Measurements from ENCODE around the gene RRP36. TPM values are rescaled to one million over a fixed set of nuclear protein-coding genes. Genes with fewer than 3 reads are reported as not detected.

RRP36 gene
- total and polyA plus RNA-seq, 2 experiments from 2014 or later, result 72.5 to 83.2 TPM

GRCh38 chr6:43037197-43037596 lies 15.8 kb downstream of the RRP36 start:
- Histone ChIP-seq H3K36me3 (replicated peaks; ENCODE audit: insufficient read depth, low read depth) (no peaks in the 10 kb centered on the region), H3K27ac (no peak overlapping the region), H3K4me1 (ENCODE audit: insufficient read depth) (no peaks in the 10 kb centered on the region), H2AFZ (no peak overlapping the region), H4K20me1 (ENCODE audit: insufficient read depth, poor library complexity, severe bottlenecking) (no peaks in the 10 kb centered on the region), H3K27me3 (no peaks in the 10 kb centered on the region), H3K4me3 (no peak overlapping the region), H3K9me3 (ENCODE audit: low read depth) (no peaks in the 10 kb centered on the region), H3K4me2 (no peak overlapping the region), H3K79me2 (no peaks in the 10 kb centered on the region), H3K9me2 (replicated peaks; ENCODE audit: insufficient read depth) (no peaks in the 10 kb centered on the region)
- WGBS (ENCODE audit: low lambda C conversion rate, missing lambda C conversion rate), result 97% methylated on average over 5 of the region's 5 CpGs
- DNase-seq (ENCODE audit: low spot score), result no peak
- TF ChIP-seq EZH2phosphoT487 (IDR thresholded peaks at IDR 0.05; ENCODE audit: low read depth, severe bottlenecking, unreplicated experiment) (no peak), CTCF (IDR thresholded peaks at IDR 0.05; ENCODE audit: poor library complexity) (no peak), EZH2 (IDR thresholded peaks at IDR 0.05; ENCODE audit: borderline replicate concordance) (no peak)

- 97% methylated on average over 9 of the region's 9 CpGs for WGBS (ENCODE audit: low lambda C conversion rate, missing lambda C conversion rate)
- Histone ChIP-seq H3K79me2 (no peaks in the 10 kb centered on the region), H3K4me1 (ENCODE audit: insufficient read depth) (no peaks in the 10 kb centered on the region)
Observed at GRCh38 chr6:43037706-43038105, 16.3 kb downstream of the RRP36 start.

GRCh38 chr6:43038727-43039126 lies 17.3 kb downstream of the RRP36 start:
- 92% methylated on average over 9 of the region's 9 CpGs for WGBS (ENCODE audit: low lambda C conversion rate, missing lambda C conversion rate)
- H3K36me3 ChIP-seq (replicated peaks; ENCODE audit: insufficient read depth, low read depth), result no peaks in the 10 kb centered on the region

More at GRCh38 chr6:43037706-43038105, 16.3 kb downstream of the RRP36 start:
- Histone ChIP-seq H3K4me2 (no peak overlapping the region), H3K27me3 (no peaks in the 10 kb centered on the region), H4K20me1 (ENCODE audit: insufficient read depth, poor library complexity, severe bottlenecking) (no peaks in the 10 kb centered on the region), H3K9me3 (ENCODE audit: low read depth) (no peaks in the 10 kb centered on the region), H3K9me2 (replicated peaks; ENCODE audit: insufficient read depth) (no peaks in the 10 kb centered on the region), H3K27ac (no peak overlapping the region), H3K4me3 (no peak overlapping the region), H2AFZ (no peak overlapping the region), H3K36me3 (replicated peaks; ENCODE audit: insufficient read depth, low read depth) (no peaks in the 10 kb centered on the region)
- TF ChIP-seq EZH2phosphoT487 (IDR thresholded peaks at IDR 0.05; ENCODE audit: low read depth, severe bottlenecking, unreplicated experiment), result no peak
- TF ChIP-seq CTCF (IDR thresholded peaks at IDR 0.05; ENCODE audit: poor library complexity), result no peak
- TF ChIP-seq EZH2 (IDR thresholded peaks at IDR 0.05; ENCODE audit: borderline replicate concordance), result no peak
- DNase-seq (ENCODE audit: low spot score), result no peak

More at GRCh38 chr6:43038727-43039126, 17.3 kb downstream of the RRP36 start:
- Histone ChIP-seq H2AFZ (no peak overlapping the region), H3K4me3 (no peak overlapping the region), H3K27me3 (no peaks in the 10 kb centered on the region), H3K79me2 (no peaks in the 10 kb centered on the region), H3K4me1 (ENCODE audit: insufficient read depth) (no peaks in the 10 kb centered on the region), H3K27ac (no peak overlapping the region), H3K4me2 (no peak overlapping the region), H3K9me3 (ENCODE audit: low read depth) (no peaks in the 10 kb centered on the region), H3K9me2 (replicated peaks; ENCODE audit: insufficient read depth) (no peaks in the 10 kb centered on the region), H4K20me1 (ENCODE audit: insufficient read depth, poor library complexity, severe bottlenecking) (no peaks in the 10 kb centered on the region)
- TF ChIP-seq EZH2 (IDR thresholded peaks at IDR 0.05; ENCODE audit: borderline replicate concordance) (no peak), CTCF (IDR thresholded peaks at IDR 0.05; ENCODE audit: poor library complexity) (no peak), EZH2phosphoT487 (IDR thresholded peaks at IDR 0.05; ENCODE audit: low read depth, severe bottlenecking, unreplicated experiment) (no peak)
- DNase-seq (ENCODE audit: low spot score), result no peak

Measured in hepatocyte (in vitro differentiated cells).